ENCODE results near the gene PHLPP2.

PHLPP2 gene

GRCh38 chr16:71724320-71724751 is at the start of gene PHLPP2:
PHLPP2 (minus strand) TSS chr16:71724701; CDS start chr16:71714795, 9,906 bp downstream.
- no peak for DNase-seq

- no peak for DNase-seq
These were observed 47.1 kb upstream of the PHLPP2 start for GRCh38 chr16:71771571-71771970.

DNA sequence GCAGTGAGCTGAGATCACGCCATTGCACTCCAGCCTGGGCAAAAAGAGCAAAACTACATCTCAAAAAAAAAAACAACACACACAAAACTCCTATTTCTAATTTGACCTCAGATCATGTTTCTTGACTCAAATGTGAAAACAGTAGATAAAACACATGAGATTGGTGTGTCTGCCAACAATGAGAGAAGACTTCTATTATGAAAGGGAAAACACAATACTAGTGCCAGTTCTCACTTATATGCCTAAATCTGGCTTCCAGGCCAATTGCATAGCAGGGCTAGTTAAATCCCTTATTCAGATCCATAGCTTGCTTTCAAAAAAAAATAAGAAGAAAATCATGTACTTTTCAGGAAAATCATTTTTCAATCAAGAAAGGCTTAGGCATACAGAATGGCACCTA is 44.7 kb upstream of the PHLPP2 start:
- no peak for DNase-seq

DNA sequence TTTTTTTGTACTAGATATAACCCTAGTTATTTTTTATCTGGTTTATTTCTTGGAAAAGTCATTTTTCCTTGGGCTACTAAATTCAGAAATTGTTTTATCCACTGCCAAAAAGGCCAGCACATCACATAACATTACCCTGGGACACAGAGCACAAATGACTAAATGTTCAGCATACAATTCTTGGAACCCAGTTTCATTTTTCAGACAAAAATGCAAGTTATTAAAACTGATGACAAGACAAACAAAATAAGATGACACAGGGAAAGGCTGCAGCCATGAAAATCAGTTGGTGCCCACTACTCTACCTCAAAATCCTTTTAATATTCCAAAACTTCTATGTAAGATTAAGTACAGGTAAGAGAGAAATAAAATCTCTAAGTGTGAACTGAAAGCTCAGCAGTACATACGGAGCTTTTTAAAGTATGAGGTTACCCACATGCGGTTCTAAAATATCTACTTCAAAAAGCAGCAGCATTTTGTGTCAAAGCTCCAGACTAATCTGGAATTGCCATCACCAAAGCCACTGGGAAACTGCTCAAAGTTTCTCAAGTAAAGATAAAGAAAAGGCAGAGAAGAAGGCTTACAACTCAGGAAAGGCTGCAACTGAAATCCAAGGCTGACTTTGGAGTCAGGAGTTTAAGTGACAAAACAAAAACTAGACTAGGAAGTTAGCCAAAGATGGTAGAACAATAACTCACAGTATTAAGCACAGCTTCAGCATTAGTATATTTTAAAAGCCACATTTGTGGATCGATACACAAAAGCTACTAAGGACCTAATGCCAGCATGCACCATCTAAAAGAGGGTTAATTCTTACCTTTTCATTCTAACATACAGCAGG is 42.8 kb upstream of the PHLPP2 start:
- DNase-seq: no peak

DNA sequence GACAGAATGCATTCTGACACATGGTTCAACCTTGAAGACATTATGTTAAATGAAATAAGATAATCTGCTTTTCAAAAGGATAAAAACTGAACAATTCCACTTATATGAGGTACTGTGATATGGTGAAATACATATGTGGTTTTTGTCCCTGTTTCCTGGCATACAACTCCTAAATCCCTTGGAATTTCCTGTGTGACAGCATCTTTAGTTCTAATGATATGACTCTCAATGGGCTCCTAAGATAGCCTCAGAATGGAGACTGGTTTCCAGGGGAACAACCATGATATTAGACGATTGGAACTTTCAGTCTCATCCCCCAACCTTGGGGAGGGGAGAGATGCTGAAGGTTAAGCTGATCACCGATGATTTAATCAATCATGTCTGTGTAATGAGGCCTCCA is 37.7 kb upstream of the PHLPP2 start:
- DNase-seq: no peak

DNA sequence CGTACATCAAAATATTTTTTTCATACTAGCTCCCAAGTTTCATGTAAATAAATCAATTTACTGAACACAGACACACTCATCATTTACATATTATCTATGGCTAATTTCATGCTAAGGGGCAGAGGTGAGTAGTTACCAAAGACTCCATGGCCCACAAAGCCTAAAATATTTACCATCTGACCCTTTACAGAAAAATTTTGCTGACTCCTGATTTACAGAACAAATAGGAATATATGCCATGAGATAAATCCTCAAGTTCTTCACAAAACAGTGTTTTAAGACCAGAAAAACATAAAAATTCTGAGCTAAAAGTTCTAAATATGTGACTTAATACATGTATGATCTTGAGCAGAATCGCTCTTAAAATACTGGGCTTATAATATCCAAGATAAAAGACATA is 36.6 kb upstream of the PHLPP2 start:
- DNase-seq: no peak

GRCh38 chr16:71758293-71758760 is 33.8 kb upstream of the PHLPP2 start:
- DNase-seq: no peak

DNA sequence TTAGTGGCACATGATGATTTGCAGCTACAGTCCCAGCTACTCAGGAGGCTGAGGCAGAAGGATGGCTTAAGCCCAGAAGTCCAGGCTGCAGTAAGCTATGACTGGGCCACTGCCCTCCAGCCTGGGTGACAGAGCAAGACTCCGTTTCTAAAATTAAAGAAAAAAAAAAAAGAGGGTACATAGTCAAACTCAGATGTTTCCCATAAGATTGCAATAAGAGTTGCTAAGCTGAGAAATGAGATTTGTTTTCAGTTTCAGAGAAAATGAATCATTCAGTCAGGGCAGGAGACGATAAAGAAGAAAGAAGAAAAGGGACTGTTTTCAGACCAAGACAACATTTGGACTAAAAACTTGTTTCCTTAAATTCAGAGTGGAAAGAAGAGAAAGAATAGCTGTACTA is 30.2 kb upstream of the PHLPP2 start:
- DNase-seq: no peak

DNA sequence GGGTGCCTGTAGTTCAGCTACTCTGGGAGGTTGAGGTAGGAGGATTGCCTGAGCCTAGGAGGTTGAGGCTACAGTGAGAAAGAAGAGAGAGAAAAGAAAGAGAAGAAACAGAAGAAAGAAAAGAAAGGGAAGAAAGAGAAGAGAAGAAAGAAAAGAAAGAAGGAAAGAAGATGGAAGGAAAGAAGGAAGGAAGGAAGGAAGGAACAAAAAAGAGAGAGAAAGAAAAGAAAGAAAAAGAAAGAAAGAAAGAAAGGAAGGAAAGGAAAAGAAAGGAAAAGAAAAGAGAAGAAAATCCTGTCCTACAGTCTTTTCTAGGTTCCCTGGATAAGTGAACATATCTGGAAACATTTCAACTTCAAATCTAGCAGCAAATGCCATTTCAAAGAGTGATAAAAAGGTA is 29.6 kb upstream of the PHLPP2 start:
- DNase-seq: no peak

DNA sequence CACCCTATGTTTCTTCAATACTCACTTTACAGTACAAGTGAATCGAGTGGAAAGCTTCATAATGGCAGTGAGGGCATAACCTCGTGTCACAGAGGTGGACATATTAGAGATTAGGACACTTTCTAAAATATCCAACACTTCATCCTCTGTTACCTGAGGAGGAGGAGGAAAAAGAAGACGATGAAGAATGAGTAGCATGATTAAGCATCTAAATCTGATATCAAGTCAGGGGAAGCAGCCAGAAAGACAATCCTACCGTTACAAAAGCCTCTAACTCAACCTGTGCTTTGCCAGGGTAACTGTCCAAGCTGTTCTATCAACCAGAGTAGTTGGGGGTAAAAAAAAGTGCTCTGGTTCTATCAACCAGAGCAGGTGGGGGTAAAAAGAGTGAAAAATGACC is 23.7 kb upstream of the PHLPP2 start:
- no peak for DNase-seq

- no peak for DNase-seq
These were observed 22.0 kb upstream of the PHLPP2 start for GRCh38 chr16:71746442-71747046.

DNA sequence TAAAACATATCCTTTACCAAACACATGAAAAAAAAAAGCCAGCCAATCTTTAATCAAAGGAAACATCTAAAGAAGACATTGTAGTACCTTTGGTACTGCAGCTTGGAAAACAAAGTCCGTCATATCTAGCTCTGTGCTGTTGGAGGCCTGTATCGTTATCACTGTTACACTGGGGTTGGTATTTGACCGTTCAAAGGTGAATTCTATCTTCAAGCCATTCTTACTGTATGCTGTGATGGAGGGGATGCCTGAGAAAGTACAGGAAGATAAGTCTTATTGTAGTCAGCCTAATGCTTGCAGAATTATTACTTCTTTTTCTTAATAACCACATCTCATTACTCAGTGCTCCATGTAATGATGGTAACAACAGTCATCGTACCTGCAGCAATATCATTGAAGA is 14.4 kb upstream of the PHLPP2 start:
- DNase-seq: no peak

DNA sequence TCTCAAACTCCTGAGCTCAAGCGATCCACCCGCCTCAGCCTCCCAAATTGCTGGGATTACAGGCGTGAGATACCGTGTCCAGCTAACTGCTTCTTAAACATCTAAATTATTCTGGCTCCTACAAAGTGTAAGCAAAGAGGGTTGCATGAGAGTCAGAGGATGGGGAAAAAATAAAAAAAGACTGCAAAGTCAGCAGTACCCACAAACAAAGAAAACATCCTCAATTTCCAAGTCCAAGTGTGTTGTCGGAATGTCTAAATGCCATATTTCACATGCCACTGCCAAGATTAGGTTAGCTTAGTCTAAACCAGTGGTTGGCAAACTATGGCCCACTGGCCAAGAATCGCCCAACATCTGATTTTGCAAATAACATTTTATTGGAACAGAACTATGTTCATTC is 13.0 kb upstream of the PHLPP2 start:
- no peak for DNase-seq

GRCh38 chr16:71734511-71734910 is 10.0 kb upstream of the PHLPP2 start:
- no peak for DNase-seq

DNA sequence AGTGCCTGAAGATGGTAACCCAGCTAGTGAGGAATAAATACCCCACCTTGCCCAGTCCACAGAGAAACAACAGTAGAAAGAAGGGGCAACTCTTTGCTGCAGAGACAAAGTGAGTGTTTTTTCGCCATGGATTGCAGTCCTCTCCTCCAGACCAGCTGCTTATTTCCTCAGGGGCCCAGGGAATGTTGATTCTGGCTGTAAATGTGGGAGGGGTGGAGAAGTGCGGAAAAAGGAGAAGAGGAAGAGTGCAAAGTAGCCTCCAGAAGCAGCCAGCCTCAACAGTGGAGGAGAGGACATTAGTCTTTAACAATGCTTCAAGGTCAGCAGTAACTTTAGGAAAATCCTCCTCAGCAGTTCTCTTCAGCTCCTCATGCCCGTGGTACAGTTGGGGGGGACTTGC is 8.1 kb upstream of the PHLPP2 start:
- DNase-seq: no peak

DNA sequence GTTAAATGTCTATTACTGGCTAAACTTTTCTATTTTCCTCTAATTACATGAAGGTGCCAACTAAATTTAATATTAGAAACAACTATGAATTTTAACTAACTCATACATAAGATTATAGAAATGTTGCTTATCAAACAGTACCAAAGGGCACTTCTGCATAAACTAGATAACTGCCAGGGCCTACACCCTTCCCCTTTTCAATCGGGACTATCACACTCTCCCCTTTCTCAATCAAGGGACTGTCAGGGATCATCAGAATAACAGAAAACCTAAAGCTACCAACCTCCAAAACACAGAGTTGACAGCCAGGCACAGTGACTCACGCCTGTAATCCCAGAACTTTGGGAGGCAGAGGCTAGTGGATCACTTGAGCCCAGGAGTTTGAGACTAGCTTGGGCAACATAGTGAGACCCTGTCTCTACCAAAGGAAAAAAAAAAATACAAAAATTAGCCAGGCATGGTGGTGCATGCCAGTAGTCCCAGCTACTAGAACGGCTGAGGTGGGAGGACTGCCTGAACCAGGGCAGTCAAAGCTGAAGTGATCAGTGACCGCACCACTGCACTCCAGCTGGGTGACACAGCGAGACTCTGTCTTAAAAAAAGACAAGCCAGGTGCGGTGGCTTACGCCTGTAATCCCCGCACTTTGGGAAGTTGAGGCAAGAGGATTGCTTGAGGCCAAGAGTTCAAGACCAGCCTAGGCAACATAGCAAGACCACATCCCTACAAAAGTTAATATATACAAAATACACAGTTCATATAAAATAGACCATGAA is 3.2 kb upstream of the PHLPP2 start:
- DNase-seq: no peak

GRCh38 chr16:71726476-71727315 is 2.2 kb upstream of the PHLPP2 start:
- DNase-seq: no peak

GRCh38 chr16:71723537-71724319 is 773 bp downstream of the PHLPP2 start:
- DNase-seq: peak; percentile 40

DNA sequence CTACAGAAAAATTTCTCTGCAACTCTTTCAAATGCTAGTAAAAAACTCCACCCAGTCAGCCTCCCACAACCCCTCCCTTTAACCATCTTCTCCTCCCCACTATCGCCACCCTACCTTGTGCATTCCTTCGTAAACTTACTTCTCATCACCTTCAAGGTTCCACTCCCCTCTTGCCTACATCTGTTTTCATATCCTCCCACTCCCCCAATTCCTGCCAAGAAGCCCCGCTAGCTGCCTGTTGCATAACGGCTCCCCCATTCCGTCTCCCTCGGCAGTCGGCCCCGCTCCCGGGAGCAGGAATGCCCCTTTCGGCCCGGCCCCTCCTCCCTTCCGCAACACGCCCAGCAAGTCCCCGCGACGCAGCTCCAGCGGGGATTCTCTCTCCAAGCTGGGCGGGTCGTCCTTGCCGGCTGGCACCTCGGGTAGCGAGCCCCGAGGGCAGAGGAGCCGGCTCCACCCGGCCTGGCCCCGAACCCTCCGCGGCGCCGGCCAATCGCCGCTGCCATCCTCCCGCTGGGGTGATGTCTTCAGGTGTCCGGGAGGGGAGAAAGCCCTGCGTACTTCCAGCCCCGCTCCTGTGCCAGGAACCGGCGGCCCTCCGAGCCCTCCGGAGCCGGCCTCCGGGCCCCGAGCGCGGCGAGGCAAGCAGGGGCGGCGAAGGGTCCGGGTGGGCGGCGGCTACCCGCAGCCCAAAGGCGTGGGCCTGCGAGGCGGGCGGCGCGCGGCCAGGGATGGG is 1.5 kb downstream of the PHLPP2 start:
- peak; percentile 61 for DNase-seq

- no peak for DNase-seq
These were observed 3.3 kb downstream of the PHLPP2 start for GRCh38 chr16:71721066-71721740.

- DNase-seq: no peak
These were observed 12.0 kb downstream of the PHLPP2 start for GRCh38 chr16:71712501-71712900.
